HL-60 (cell line): ENCODE data around the gene IQCE.

Experiments used
- DNase-seq, 2 experiments: peaks; one replicate each; pipeline ENCODE4 v3.0.0-alpha.2; 2010 to 2020; ENCODE audit warnings: low read depth in 1 of 2, low spot score in 1 of 2
- H3K27ac ChIP-seq: fragments of 250-450 bp; sonication (Bioruptor Pico); replicated peaks from 2 replicates; pipeline ENCODE4 v1.5.1; 2020; ENCODE audit warnings: mild to moderate bottlenecking, moderate library complexity
- H3K27me3 ChIP-seq: fragments of 250-450 bp; sonication (Bioruptor Pico); 2 replicates; pipeline ENCODE4 v1.5.1; 2021; ENCODE audit warnings: mild to moderate bottlenecking, moderate library complexity; ENCODE audit not compliant: insufficient read depth, poor library complexity, severe bottlenecking
- H3K4me3 ChIP-seq: replicated peaks from 2 replicates; pipeline ENCODE4 v1.5.1; 2011; ENCODE audit warnings: mild to moderate bottlenecking, control low read depth, low read length; ENCODE audit not compliant: insufficient read depth
- CTCF ChIP-seq: IDR thresholded peaks from one replicate; pipeline ENCODE4 v1.5.1; 2011; ENCODE audit warnings: low read length, control low read depth, inconsistent platforms; ENCODE audit not compliant: insufficient read depth
- GABPA ChIP-seq: IDR thresholded peaks from 2 replicates; pipeline ENCODE4 v1.6.1; 2012; ENCODE audit warnings: low read depth
- POLR2AphosphoS5 ChIP-seq: IDR thresholded peaks from 2 replicates; pipeline ENCODE4 v1.6.1; 2012; ENCODE audit warnings: low read depth
- REST ChIP-seq: IDR thresholded peaks from 2 replicates; pipeline ENCODE4 v1.6.1; 2012; ENCODE audit warnings: low read depth; ENCODE audit not compliant: insufficient replicate concordance
- SPI1 ChIP-seq: IDR thresholded peaks from 2 replicates; pipeline ENCODE4 v1.6.1; 2012; ENCODE audit warnings: low read depth, mild to moderate bottlenecking, borderline replicate concordance

IQCE gene

GRCh38 chr7:2520131-2520760 is 38.5 kb upstream of the IQCE start:
- Histone ChIP-seq H3K27me3 (no peaks in the 10 kb centered on the region), H3K27ac (no peak overlapping the region), H3K4me3 (peak overlapping the region; percentile 71)
- TF ChIP-seq CTCF (no peak), POLR2AphosphoS5 (no peak), GABPA (no peak), SPI1 (no peak), REST (no peak)
- DNase-seq = peak in 1 of 2 experiments; percentile 54

GRCh38 chr7:2520761-2521290 is 38.0 kb upstream of the IQCE start:
- Histone ChIP-seq H3K4me3 (peak overlapping the region; percentile 71), H3K27me3 (no peaks in the 10 kb centered on the region), H3K27ac (no peak overlapping the region)
- TF ChIP-seq REST = no peak
- TF ChIP-seq POLR2AphosphoS5 = no peak
- TF ChIP-seq GABPA = no peak
- no peak for TF ChIP-seq SPI1
- no peak for TF ChIP-seq CTCF
- no peak for DNase-seq

- no peaks in the 10 kb centered on the region for H3K27me3 ChIP-seq
Observed at GRCh38 chr7:2521341-2521745, 37.4 kb upstream of the IQCE start.

More at GRCh38 chr7:2521341-2521745, 37.4 kb upstream of the IQCE start:
- no peak for DNase-seq
- Histone ChIP-seq H3K4me3 (peak overlapping the region; percentile 71), H3K27ac (no peak overlapping the region)
- TF ChIP-seq POLR2AphosphoS5 (no peak), GABPA (no peak), REST (no peak), CTCF (no peak), SPI1 (no peak)
